ENCODE results near the gene SPIRE2. TPM values are rescaled to one million over a fixed set of nuclear protein-coding genes. Genes with fewer than 3 reads are reported as not detected.
A peak's percentile ranks its signal among the peaks of the same experiment; 100 is the strongest.

The SPIRE2 gene
- total RNA-seq, 1 donor from 2014 or later: 1.4 TPM

DNA sequence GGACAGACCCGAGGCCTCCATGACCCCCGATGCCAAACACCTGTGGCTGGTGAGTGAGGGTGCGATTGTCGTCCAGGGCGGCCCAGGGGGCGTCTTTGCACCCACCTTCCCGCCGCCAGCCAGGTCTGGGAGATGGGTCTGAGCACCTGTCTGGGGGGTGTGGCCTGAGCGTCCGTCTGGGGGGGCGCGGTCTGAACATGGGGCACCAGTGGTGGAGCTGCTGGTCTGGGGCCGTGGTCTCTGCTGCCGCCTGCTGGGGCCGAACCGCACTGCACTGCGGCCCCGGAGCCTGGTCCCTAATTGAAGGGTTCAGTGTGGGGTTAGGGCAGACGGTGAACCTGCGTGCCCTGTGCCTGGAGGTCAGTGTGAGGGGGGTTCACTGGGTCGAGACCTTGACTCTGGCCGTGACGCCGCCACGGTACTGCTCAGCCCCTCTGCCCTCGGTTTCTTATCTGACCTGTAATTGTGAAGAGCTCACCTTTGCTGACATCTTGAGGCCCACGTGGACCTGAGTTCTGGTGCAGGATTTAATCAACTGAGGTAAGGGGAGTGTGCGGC, 32.6 kb downstream of the SPIRE2 start:
- Mint-ChIP-seq H3K27ac (ENCODE audit: unreplicated experiment) (no peak overlapping the region), H3K4me1 (ENCODE audit: low read depth) (peaks cover 18% of the 10 kb centered on the region), H3K36me3 (ENCODE audit: low read depth) (no peaks in the 10 kb centered on the region), H3K4me3 (ENCODE audit: unreplicated experiment) (no peak overlapping the region), H3K27me3 (ENCODE audit: low read depth) (no peaks in the 10 kb centered on the region), H3K9me3 (ENCODE audit: low read depth) (no peaks in the 10 kb centered on the region)
- no peak for DNase-seq (ENCODE audit: low spot score)
- TF ChIP-seq, protein P1, sequence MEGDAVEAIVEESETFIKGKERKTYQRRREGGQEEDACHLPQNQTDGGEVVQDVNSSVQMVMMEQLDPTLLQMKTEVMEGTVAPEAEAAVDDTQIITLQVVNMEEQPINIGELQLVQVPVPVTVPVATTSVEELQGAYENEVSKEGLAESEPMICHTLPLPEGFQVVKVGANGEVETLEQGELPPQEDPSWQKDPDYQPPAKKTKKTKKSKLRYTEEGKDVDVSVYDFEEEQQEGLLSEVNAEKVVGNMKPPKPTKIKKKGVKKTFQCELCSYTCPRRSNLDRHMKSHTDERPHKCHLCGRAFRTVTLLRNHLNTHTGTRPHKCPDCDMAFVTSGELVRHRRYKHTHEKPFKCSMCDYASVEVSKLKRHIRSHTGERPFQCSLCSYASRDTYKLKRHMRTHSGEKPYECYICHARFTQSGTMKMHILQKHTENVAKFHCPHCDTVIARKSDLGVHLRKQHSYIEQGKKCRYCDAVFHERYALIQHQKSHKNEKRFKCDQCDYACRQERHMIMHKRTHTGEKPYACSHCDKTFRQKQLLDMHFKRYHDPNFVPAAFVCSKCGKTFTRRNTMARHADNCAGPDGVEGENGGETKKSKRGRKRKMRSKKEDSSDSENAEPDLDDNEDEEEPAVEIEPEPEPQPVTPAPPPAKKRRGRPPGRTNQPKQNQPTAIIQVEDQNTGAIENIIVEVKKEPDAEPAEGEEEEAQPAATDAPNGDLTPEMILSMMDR (IDR thresholded peaks at IDR 0.05): peak; percentile 97

DNA sequence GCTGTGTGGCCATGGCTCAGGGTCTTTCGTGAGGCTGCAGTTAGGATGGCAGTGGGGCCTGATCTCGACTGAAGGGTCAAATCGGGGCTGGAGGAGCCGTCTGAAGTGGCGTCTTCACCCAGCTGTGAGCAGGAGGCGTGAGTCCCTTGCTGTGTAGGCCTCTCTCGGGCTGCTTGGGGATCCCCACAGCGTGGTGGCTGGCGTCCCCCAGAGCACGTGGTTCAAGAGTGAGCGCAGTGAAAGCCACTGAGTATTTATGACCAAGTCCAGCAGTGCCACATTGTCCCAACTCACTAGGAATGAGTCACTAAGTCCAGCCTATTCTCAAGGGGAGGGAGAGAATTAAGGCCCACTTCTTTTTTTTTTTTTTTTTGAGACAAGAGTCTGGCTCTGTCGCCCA, 33.4 kb downstream of the SPIRE2 start:
- Mint-ChIP-seq H3K4me3 (ENCODE audit: unreplicated experiment) (no peak overlapping the region), H3K27me3 (ENCODE audit: low read depth) (no peaks in the 10 kb centered on the region), H3K36me3 (ENCODE audit: low read depth) (no peaks in the 10 kb centered on the region), H3K27ac (ENCODE audit: unreplicated experiment) (no peak overlapping the region), H3K9me3 (ENCODE audit: low read depth) (no peaks in the 10 kb centered on the region), H3K4me1 (ENCODE audit: low read depth) (peaks cover 18% of the 10 kb centered on the region)
- TF ChIP-seq, protein P1 (IDR thresholded peaks at IDR 0.05): no peak
- no peak for DNase-seq (ENCODE audit: low spot score)

DNA sequence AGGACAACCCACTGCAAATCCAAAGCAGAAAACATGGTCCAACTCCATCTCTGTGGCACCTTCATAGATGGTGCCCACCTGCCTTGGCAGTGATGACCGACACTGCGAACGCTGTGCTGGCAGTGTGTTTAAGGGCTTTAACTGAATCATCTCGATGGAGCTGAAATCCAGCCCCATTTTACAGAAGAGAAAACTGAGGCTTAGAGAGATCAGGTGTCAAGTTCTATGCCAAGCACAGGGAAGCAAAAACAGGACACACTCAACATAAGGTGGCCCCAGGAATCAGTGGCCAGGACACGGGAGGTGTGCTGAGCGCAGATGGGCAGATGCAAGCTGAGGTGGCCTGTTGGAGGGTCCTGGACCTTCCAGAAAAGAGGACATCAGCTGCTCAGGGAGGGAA, 34.5 kb downstream of the SPIRE2 start:
- Mint-ChIP-seq H3K27ac (ENCODE audit: unreplicated experiment) (no peak overlapping the region), H3K27me3 (ENCODE audit: low read depth) (no peaks in the 10 kb centered on the region), H3K4me1 (ENCODE audit: low read depth) (peaks cover 18% of the 10 kb centered on the region), H3K36me3 (ENCODE audit: low read depth) (no peaks in the 10 kb centered on the region), H3K9me3 (ENCODE audit: low read depth) (peaks cover under 1% of the 10 kb centered on the region), H3K4me3 (ENCODE audit: unreplicated experiment) (no peak overlapping the region)
- TF ChIP-seq, protein P1 (IDR thresholded peaks at IDR 0.05): no peak
- DNase-seq (ENCODE audit: low spot score): no peak

DNA sequence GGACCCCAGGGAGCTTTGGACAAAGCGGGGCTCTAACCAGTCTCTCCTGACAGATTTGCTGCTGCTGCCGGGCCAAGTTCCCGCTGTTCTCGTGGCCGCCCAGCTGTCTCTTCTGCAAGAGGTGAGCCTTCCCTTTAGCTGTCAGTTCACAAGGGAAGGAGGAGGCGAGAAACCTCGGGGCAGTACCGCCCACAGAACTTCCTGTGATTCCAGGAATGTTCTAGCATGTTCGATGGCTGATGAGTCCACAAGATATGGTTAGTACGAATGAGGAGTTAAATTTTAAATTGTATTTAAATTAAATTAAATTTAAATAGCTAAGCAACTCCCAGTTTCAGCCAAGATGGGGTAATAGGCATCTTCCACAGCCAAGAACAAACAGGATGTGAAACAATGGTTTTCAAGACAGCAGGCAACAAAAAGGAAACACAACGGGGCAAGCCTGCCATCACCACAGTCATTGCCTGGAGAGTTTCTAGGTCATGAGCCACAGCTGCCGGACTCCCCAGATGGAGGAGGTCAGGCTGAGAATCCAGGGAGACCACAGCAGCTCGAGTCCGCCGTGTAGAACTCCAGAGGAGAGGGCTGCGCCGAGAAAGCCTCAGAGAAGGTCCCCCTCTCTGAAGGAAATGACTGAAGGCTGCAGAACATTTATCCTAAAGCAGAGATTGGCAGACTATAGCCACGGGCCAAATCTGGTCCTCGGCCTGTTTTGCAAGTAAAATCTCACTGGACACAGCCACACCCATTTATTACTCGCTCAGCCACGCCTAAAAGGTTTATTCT, 35.7 kb downstream of the SPIRE2 start:
- Mint-ChIP-seq H3K4me3 (ENCODE audit: unreplicated experiment) (no peak overlapping the region), H3K9me3 (ENCODE audit: low read depth) (peaks cover 5% of the 10 kb centered on the region), H3K27ac (ENCODE audit: unreplicated experiment) (no peak overlapping the region), H3K27me3 (ENCODE audit: low read depth) (no peaks in the 10 kb centered on the region), H3K36me3 (ENCODE audit: low read depth) (peaks cover 1% of the 10 kb centered on the region), H3K4me1 (ENCODE audit: low read depth) (peaks cover 18% of the 10 kb centered on the region)
- DNase-seq (ENCODE audit: low spot score): no peak
- TF ChIP-seq, protein P1 (IDR thresholded peaks at IDR 0.05): no peak

DNA sequence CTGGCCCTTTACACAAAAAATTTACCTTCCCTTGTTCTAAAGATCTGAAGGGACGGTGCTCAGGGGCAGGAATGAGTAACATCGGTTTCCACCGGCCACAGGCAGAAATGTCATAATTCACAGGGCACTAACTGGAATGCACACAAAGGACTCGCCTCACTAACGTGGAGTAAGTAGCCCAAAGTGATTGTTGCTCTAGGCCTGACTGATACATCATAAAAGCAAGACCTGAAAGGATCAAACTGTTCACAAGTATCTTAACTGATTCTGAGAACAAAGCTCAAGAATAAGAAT, 36.2 kb downstream of the SPIRE2 start:
- Mint-ChIP-seq H3K4me1 (ENCODE audit: low read depth) (peaks cover 18% of the 10 kb centered on the region), H3K9me3 (ENCODE audit: low read depth) (peaks cover 5% of the 10 kb centered on the region), H3K4me3 (ENCODE audit: unreplicated experiment) (no peak overlapping the region), H3K36me3 (ENCODE audit: low read depth) (peaks cover 1% of the 10 kb centered on the region), H3K27ac (ENCODE audit: unreplicated experiment) (no peak overlapping the region), H3K27me3 (ENCODE audit: low read depth) (no peaks in the 10 kb centered on the region)
- DNase-seq (ENCODE audit: low spot score): no peak
- TF ChIP-seq, protein P1 (IDR thresholded peaks at IDR 0.05): no peak

All from chondrocyte (in vitro differentiated cells).